ENCODE measurements around the gene LPP. TPM values are rescaled to one million over a fixed set of nuclear protein-coding genes. Genes with fewer than 3 reads are reported as not detected.

The LPP gene
- total RNA-seq, 2 donors from 2014 or later, result 1,601 to 1,705 TPM

GRCh38 chr3:188184160-188184559 lies 30.2 kb downstream of the LPP start:
- intact Hi-C loops (cut with DNase I), result loop anchor here in 1 of 2 donors (2.0 kb wide), 1 partner anchor 43 kb away; no protein-coding TSS in a partner anchor
- no peak for DNase-seq (ENCODE audit: low spot score)

- intact Hi-C loops (cut with DNase I), result loop anchor here in 1 of 2 donors (2.0 kb wide), 1 partner anchor 42 kb away; no protein-coding TSS in a partner anchor
- DNase-seq (ENCODE audit: low spot score), result no peak
Measured at GRCh38 chr3:188184649-188185048, 30.7 kb downstream of the LPP start.

- intact Hi-C loops (cut with DNase I), result loop anchor here in 1 of 2 donors (2.0 kb wide), 1 partner anchor 41 kb away; no protein-coding TSS in a partner anchor
- no peak for DNase-seq (ENCODE audit: low spot score)
Measured at GRCh38 chr3:188185717-188186251, 31.8 kb downstream of the LPP start.

GRCh38 chr3:188187053-188187452 lies 33.1 kb downstream of the LPP start:
- intact Hi-C loops (cut with DNase I), result no loop called here

GRCh38 chr3:188188911-188189310 lies 35.0 kb downstream of the LPP start:
- intact Hi-C loops (cut with DNase I), result no loop called here
- DNase-seq (ENCODE audit: low spot score), result no peak

More at GRCh38 chr3:188187053-188187452, 33.1 kb downstream of the LPP start:
- DNase-seq (ENCODE audit: low spot score), result no peak

- intact Hi-C loops (cut with DNase I), result no loop called here
- no peak for DNase-seq (ENCODE audit: low spot score)
Measured at GRCh38 chr3:188191460-188191859, 37.5 kb downstream of the LPP start.

- no peak for DNase-seq (ENCODE audit: low spot score)
- intact Hi-C loops (cut with DNase I), result no loop called here
Measured at GRCh38 chr3:188192034-188192433, 38.1 kb downstream of the LPP start.

- no peak for DNase-seq (ENCODE audit: low spot score)
- intact Hi-C loops (cut with DNase I), result no loop called here
Measured at GRCh38 chr3:188194332-188194731, 40.4 kb downstream of the LPP start.

- intact Hi-C loops (cut with DNase I), result no loop called here
- DNase-seq (ENCODE audit: low spot score), result no peak
Measured at GRCh38 chr3:188196232-188196990, 42.5 kb downstream of the LPP start.

- DNase-seq (ENCODE audit: low spot score), result no peak
- intact Hi-C loops (cut with DNase I), result no loop called here
Measured at GRCh38 chr3:188197388-188197847, 43.5 kb downstream of the LPP start.

GRCh38 chr3:188198001-188198400 lies 44.0 kb downstream of the LPP start:
- intact Hi-C loops (cut with DNase I), result no loop called here
- DNase-seq (ENCODE audit: low spot score), result no peak

GRCh38 chr3:188198760-188199327 lies 44.9 kb downstream of the LPP start:
- no peak for DNase-seq (ENCODE audit: low spot score)

GRCh38 chr3:188199386-188199785 lies 45.4 kb downstream of the LPP start:
- intact Hi-C loops (cut with DNase I), result no loop called here
- no peak for DNase-seq (ENCODE audit: low spot score)

More at GRCh38 chr3:188198760-188199327, 44.9 kb downstream of the LPP start:
- intact Hi-C loops (cut with DNase I), result no loop called here

GRCh38 chr3:188200481-188200880 lies 46.5 kb downstream of the LPP start:
- intact Hi-C loops (cut with DNase I), result no loop called here
- DNase-seq (ENCODE audit: low spot score), result no peak

GRCh38 chr3:188202358-188203138 lies 48.6 kb downstream of the LPP start:
- intact Hi-C loops (cut with DNase I), result no loop called here
- no peak for DNase-seq (ENCODE audit: low spot score)

GRCh38 chr3:188204526-188204925 lies 50.6 kb downstream of the LPP start:
- intact Hi-C loops (cut with DNase I), result no loop called here
- no peak for DNase-seq (ENCODE audit: low spot score)

- DNase-seq (ENCODE audit: low spot score), result no peak
- intact Hi-C loops (cut with DNase I), result loop anchor here in 1 of 2 donors (5.0 kb wide), 1 partner anchor 34 kb away; no protein-coding TSS in a partner anchor
Measured at GRCh38 chr3:188205992-188206416, 52.0 kb downstream of the LPP start.

GRCh38 chr3:188206787-188207186 lies 52.8 kb downstream of the LPP start:
- intact Hi-C loops (cut with DNase I), result loop anchor here in 1 of 2 donors (5.0 kb wide), 1 partner anchor 34 kb away; no protein-coding TSS in a partner anchor
- no peak for DNase-seq (ENCODE audit: low spot score)

GRCh38 chr3:188207941-188208515 lies 54.1 kb downstream of the LPP start:
- intact Hi-C loops (cut with DNase I), result loop anchor here in 1 of 2 donors (5.0 kb wide), 1 partner anchor 36 kb away; no protein-coding TSS in a partner anchor
- no peak for DNase-seq (ENCODE audit: low spot score)

Measured in posterior vena cava (tissue), 2 donors.